Measurements from ENCODE around the gene MPHOSPH8.
"Not testable (repeated sequence)": the region's sequence is repeated elsewhere in the genome, so short reads cannot be mapped to it uniquely, and the experiment has no call there.

The MPHOSPH8 gene

DNA sequence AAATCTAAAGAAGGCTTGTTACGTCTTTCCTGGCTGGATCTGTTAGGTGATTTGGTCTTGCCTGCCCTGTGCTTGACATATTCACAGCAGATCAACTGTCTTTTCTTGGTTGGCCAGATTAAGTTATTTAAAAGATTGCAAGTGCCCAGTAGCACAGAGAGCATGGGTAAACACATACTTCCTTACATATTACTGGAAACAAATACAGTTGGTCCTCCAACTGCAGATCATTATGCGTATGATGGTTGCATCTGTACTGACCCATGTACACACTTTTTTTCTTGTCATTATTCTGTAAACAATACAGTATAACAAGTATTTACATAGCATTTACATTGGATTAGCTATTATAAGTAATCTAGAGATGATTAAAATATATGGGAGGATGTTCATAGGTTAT, 9.2 kb upstream of the MPHOSPH8 start:
- no peak for DNase-seq (ENCODE audit: low read depth in 2 of 2)

GRCh38 chr13:19632915-19633478, 462 bp upstream of the MPHOSPH8 start:
- no peak for DNase-seq (ENCODE audit: low read depth in 2 of 2)

DNA sequence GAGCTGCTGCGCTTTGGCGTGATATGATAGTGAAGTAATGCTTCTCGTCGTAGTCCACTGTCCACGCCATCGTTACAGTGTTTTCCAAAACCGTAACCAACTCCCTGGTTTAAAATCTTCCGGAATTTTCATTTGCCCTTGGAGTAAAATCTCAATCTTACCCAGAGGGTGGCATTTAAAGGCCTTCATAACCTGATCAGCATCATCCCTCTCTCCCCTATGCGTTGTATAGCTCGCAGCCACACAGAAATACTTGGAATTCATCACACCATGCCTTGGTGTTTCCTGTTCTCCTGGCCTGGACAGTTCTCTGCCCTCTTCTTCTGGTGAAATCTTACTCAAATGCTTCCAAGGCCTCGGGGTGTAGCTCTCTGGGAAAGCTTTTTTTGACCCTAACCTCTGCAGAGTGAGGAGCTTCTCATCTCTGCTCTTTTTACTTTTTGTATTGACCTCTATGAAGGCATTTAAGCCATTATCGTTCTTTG, 839 bp downstream of the MPHOSPH8 start:
- no peak for DNase-seq (ENCODE audit: low read depth in 2 of 2)

DNA sequence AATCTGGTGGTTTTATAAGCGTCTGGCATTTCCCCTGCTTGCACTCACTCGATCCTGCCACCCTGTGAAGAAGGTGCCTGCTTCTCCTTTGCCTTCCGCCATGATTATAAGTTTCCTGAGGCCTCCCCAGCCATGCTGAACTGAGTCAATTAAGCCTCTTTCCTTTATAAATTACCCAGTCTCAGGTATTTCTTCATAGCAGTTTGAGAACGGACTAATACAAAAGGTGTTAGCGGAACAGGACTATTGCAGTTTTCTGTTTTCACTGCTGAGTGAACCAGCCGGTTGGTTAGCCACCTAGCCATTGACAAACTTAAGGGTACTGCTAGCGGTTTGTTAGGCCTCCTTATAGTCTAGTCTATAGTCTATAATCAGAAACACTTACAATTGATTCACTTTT, 2.5 kb downstream of the MPHOSPH8 start:
- not testable (repeated sequence) for DNase-seq (ENCODE audit: low read depth in 2 of 2)

GRCh38 chr13:19643652-19644051, 10.2 kb downstream of the MPHOSPH8 start:
- DNase-seq (ENCODE audit: low read depth in 2 of 2) = no peak

- no peak for DNase-seq (ENCODE audit: low read depth in 2 of 2)
Measured at GRCh38 chr13:19645000-19645399, 11.5 kb downstream of the MPHOSPH8 start.

DNA sequence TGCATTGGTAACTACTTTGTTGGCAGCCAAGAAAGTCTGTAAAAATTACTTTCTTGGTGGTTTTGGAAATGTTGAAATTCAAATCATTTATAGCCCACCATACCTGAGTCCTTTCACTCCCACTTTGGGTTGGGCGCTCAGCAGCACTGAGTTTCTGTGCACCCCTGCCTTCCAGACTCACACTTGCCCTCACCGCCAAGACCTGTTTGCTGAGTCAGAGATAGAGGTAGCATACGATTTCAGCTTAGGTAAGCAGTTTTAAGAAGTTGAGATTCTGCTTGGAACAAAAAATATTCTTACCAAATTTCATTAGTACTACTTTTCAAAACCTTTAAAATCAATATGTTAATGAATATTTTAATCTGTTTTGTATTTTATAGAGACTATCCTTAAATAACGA, 12.6 kb downstream of the MPHOSPH8 start:
- no peak for DNase-seq (ENCODE audit: low read depth in 2 of 2)

DNA sequence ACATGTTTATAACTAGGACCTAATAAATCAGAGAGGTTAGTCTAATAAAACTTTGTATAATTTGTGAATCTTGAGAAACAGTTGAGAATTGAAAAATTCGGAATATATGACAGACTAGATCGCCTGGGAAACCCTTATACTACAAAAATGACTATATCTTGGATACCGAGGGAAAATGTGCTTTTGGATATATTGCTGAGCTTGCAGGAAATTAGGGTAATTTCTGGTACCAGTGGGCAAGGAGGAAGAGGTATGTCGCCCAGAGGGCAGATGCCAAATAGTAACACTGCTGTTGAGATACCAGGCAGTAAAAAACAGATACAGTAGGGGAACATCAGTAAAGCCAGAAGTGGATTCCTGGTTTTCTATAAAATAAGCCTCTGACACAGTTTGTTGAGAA, 17.3 kb downstream of the MPHOSPH8 start:
- no peak for DNase-seq (ENCODE audit: low read depth in 2 of 2)

GRCh38 chr13:19657872-19658591, 24.6 kb downstream of the MPHOSPH8 start:
- no peak for DNase-seq (ENCODE audit: low read depth in 2 of 2)

DNA sequence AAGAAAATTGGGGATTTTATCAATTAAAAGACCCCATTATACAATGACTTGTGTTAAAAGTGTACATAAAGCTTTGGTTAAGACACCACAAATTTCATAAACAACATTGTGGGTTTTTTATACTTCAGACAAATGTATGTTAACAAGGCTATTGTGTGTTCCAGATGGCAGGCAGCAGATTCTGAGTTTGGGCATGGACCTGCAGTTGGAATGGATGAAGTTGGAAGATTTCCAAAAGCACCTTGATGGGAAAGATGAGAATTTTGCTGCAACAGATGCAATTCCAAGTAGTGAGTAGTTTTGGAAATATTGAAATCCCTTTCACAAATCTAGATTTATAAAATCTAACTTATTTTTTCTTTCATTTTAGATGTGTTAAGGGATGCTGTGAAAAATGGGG, 25.4 kb downstream of the MPHOSPH8 start:
- DNase-seq (ENCODE audit: low read depth in 2 of 2) = no peak

GRCh38 chr13:19661126-19661525, 27.7 kb downstream of the MPHOSPH8 start:
- DNase-seq (ENCODE audit: low read depth in 2 of 2) = no peak

- DNase-seq (ENCODE audit: low read depth in 2 of 2) = no peak
Measured at GRCh38 chr13:19661561-19661960, 28.1 kb downstream of the MPHOSPH8 start.

- no peak for DNase-seq (ENCODE audit: low read depth in 2 of 2)
Measured at GRCh38 chr13:19663416-19663979, 30.0 kb downstream of the MPHOSPH8 start.

DNA sequence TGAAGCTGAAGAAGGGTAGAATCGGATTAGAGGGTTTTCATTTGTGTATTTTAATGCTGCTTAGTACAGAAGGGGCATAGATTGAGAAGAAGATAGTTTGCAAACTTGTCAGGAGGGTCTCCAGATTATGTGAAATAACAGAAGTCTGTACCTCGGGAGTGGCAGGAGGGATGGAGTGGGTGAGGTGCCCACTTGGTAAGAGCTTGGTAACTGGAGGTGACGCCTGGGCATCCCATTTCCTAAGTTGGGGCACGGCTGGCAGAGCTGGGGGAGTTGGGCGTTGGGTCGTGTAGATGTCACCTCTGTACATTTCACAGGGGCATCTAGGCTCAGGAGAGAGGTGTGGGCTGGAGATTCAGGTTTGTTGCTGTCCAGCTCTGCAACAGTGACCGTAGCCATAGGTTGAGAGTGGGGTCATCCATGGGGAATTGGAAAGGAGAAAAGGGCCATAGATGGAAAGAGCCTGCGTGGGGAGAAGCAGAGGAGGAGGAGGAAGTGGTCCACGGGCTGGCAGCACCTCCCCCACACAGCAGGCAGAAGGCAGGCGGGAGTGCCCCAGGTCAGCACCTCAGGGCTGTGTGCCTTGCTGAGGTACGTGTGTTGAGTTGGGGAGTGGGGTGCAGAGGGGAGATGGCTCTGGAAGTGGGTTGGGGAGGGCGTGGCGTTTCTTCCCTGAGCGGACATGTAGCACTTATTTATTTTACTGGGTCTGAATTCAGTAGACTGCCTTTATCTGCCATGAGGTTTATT, 31.2 kb downstream of the MPHOSPH8 start:
- no peak for DNase-seq (ENCODE audit: low read depth in 2 of 2)

DNA sequence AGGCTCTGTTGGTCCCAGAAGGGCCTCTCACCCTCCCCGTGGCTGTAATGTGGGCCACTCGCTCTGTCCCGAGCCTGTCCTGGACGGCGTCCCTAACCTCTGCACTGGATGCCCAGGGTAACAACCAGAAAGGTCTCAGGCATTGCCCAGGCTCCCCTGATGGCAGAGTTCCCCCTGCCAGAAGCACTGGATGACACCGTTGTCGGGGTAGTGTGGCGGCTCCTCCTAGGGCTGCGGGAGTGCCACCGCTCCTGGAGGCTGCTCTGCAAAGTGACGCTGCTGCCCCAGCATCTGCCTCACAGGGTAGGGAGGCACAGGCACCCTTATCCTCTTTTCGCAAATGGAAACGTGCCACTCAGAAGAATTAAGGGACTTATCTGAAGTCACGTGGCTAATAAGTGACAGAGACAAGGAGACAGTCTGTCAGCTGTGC, 32.0 kb downstream of the MPHOSPH8 start:
- DNase-seq (ENCODE audit: low read depth in 2 of 2) = no peak

DNA sequence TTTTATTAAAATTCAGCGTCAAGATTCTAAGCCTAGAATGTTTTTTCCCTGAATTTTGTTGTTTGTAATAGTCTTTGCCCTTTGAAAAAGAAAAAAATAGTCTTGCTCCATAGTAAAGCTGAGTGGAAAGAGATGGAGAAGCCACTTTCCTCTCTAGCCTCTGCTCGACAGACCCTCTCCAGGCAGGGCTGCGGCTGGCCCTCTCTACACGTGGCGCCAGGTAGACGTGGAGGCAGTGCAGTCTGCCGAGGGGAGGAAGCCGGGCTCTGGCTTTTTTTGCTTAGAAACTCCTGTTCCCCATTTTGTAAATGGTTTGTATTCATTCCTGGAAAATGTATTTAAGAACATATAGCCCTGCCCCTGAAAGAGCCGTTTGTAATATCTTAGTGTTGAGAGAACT, 35.3 kb downstream of the MPHOSPH8 start:
- DNase-seq (ENCODE audit: low read depth in 2 of 2) = no peak

- DNase-seq (ENCODE audit: low read depth in 2 of 2) = no peak
Measured at GRCh38 chr13:19670147-19670546, 36.7 kb downstream of the MPHOSPH8 start.

GRCh38 chr13:19672990-19673389, 39.5 kb downstream of the MPHOSPH8 start:
- no peak for DNase-seq (ENCODE audit: low read depth in 2 of 2)

- DNase-seq (ENCODE audit: low read depth in 2 of 2) = no peak
Measured at GRCh38 chr13:19673473-19674430, 40.3 kb downstream of the MPHOSPH8 start.

DNA sequence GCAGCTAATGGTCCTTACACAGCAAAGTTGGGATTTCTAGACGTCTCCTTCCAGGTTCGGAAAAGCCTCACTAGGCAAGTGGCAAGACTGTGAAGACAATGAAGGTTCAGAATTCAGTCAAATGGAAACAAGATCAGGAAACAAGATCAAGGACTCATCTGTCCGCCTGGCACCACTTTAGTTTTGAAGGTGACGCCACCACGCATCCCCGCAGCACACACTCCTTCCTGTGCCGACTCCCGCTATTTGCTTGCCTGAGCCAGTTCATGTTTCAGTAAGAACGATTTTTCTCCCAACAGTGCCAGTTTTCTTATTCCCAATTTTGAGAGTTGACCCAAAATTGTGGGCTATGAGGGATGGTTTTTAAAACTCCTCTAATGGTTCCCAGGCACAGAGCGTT, 41.4 kb downstream of the MPHOSPH8 start:
- no peak for DNase-seq (ENCODE audit: low read depth in 2 of 2)

GRCh38 chr13:19676168-19676567, 42.7 kb downstream of the MPHOSPH8 start:
- DNase-seq (ENCODE audit: low read depth in 2 of 2) = no peak
